Transverse colon (tissue), 4 donors: ENCODE measurements around the gene EPHA4. TPM values are rescaled to one million over a fixed set of nuclear protein-coding genes. Genes with fewer than 3 reads are reported as not detected.

ENCODE experiments used
- DNase-seq: peaks from one replicate; pipeline ENCODE4 v3.0.0-alpha.2; 2019
- H3K27ac ChIP-seq, 4 donors: fragments of 200-600 bp; sonication (generic); 2 replicates each; pipeline ENCODE4 v1.5.1; 2016 to 2018; ENCODE audit warnings: inconsistent platforms in 4 of 4
- H3K27me3 ChIP-seq: fragments of 200-600 bp; sonication (generic); 2 replicates; pipeline ENCODE4 v1.5.1; 2017; ENCODE audit warnings: inconsistent platforms
- H3K36me3 ChIP-seq, 4 donors: fragments of 200-600 bp; sonication (generic); 2 replicates each; pipeline ENCODE4 v1.5.1; 2017 to 2019; ENCODE audit warnings: inconsistent platforms in 4 of 4
- H3K4me1 ChIP-seq, 4 donors: fragments of 200-600 bp; sonication (generic); 2 replicates each; pipeline ENCODE4 v1.5.1; 2017 to 2020; ENCODE audit warnings: inconsistent platforms in 4 of 4
- H3K4me3 ChIP-seq, 4 donors: fragments of 200-600 bp; sonication (generic); 1 replicate in 1 of 4; 2 replicates in 3 of 4; pipeline versions ENCODE4 v1.5.1 to v1.6.1; 2017 to 2019; ENCODE audit warnings: inconsistent platforms in 4 of 4
- H3K9me3 ChIP-seq, 2 donors: fragments of 200-600 bp; sonication (generic); 2 replicates each; pipeline ENCODE4 v1.5.1; 2017 to 2019; ENCODE audit warnings: inconsistent platforms in 2 of 2
- CTCF ChIP-seq, 5 experiments: fragments of 200-600 bp in 3 of 5; fragments of 450-650 bp in 2 of 5; sonication (generic) in 3 of 5; IDR thresholded peaks; 1 replicate in 2 of 5; 2 replicates in 3 of 5; pipeline ENCODE4 v1.5.1; 2016 to 2017; ENCODE audit warnings: antibody characterized with exemption in 5 of 5, inconsistent platforms in 3 of 5, mild to moderate bottlenecking in 2 of 5, moderate library complexity in 1 of 5
- EP300 ChIP-seq: sonication (generic); formaldehyde crosslinking; IDR thresholded peaks from one replicate; pipeline ENCODE4 v1.6.1; 2017; ENCODE audit warnings: antibody characterized with exemption, low read depth
- POLR2A ChIP-seq: fragments of 450-650 bp; IDR thresholded peaks from one replicate; pipeline ENCODE4 v1.6.1; 2016; ENCODE audit warnings: antibody characterized with exemption, mild to moderate bottlenecking, moderate library complexity
- POLR2AphosphoS5 ChIP-seq, 3 donors: sonication (generic); formaldehyde crosslinking; IDR thresholded peaks; one replicate each; pipeline ENCODE4 v1.6.1; 2016; ENCODE audit warnings: antibody characterized with exemption in 3 of 3
- WGBS, 2 donors: methylation state at CpG; one replicate each; pipeline ENCODE4 v1.1.5; 2018; ENCODE audit warnings: low coverage in 1 of 2; 5-methylcytosine and 5-hydroxymethylcytosine counted together
- in situ Hi-C, 4 donors: fragments of 200-750 bp; cut with MboI; loops; one replicate each; pipeline versions ENCODE4 v1.15.0 to v1.15.1; 2017; ENCODE audit warnings: low sequenced_read_pairs in 3 of 4, low pct_ligation_motif_present in 1 of 4, low pct_unique_long_range_greater_than_20kb in 1 of 4
- intact Hi-C: fragments of 100-400 bp; cut with DNase I; formaldehyde crosslinking; loops from one replicate; pipeline ENCODE4 v1.15.1; 2023; ENCODE audit warnings: low total_unique reads
- total RNA-seq, 4 donors: library from RNA; depleted of rRNA; stranded (reverse); fragments of >200 nt; gene quantifications; one replicate each; pipeline ENCODE4 v1.1.0, GENCODE V29; 2016

Gene EPHA4
- total RNA-seq, 4 donors from 2014 or later: 1.5 to 21.0 (median 13.8) TPM

DNA sequence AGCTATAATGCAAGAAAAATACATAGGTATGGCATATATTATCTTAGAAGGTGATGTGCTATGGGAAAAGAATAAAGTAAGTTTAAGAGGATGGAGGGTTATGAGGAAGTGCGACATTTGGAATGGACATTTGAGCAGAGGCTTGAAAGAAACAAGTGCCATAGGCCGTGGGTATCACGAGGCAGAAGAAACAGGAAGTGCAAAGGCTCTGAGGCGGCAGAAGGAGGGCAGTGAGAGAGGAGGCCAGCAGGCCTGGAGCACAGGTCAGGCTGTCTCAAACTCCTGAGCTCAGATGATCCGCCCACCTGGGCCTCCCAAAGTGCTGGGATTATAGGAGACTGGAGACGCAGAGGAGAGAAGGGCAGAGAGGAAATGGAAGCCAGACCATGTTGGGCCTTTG is 40.7 kb upstream of the EPHA4 start:
- Histone ChIP-seq H3K4me3 (no peak overlapping the region), H3K9me3 (no peaks in the 10 kb centered on the region), H3K27ac (no peak overlapping the region), H3K36me3 (no peaks in the 10 kb centered on the region), H3K27me3 (no peaks in the 10 kb centered on the region), H3K4me1 (no peaks in the 10 kb centered on the region)
- TF ChIP-seq POLR2AphosphoS5 (IDR thresholded peaks at IDR 0.05) (no peak), POLR2A (no peak), EP300 (no peak), CTCF (IDR thresholded peaks at IDR 0.05) (no peak)
- DNase-seq: no peak
- in situ Hi-C loops: no loop called here
- WGBS, 2 donors: 84 to 91% methylated on average over 6 of the region's 6 CpGs
- intact Hi-C loops: no loop called here

DNA sequence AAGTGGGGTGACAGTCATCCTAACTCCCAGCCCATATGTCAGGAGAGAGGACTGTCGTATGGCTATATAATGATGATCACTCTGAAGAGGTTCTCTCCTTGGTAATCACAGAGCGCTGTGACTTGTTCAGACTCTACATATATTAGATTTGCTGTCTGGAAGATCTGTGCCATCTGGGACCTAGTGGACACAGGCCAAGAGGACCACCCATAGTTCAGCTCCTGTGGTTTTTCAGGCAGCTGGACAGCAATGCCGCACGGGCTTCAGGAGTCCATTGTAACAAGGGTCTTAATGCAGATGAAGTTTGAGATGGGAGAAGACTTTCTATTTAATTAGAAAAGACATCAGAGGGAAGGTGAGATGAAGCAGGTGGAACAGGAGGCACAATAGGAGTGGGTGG is 40.1 kb upstream of the EPHA4 start:
- 61 to 88% methylated on average over 4 of the region's 4 CpGs for whole genome bisulfite sequencing, 2 donors
- DNase-seq: no peak
- TF ChIP-seq EP300 (no peak), POLR2A (no peak), CTCF (IDR thresholded peaks at IDR 0.05) (no peak), POLR2AphosphoS5 (IDR thresholded peaks at IDR 0.05) (no peak)
- H3K4me1 ChIP-seq: no peaks in the 10 kb centered on the region
- H3K9me3 ChIP-seq: no peaks in the 10 kb centered on the region
- in situ Hi-C loops (no loop called here), intact Hi-C loops (no loop called here)
- H3K27ac ChIP-seq: no peak overlapping the region
- no peaks in the 10 kb centered on the region for H3K27me3 ChIP-seq
- no peak overlapping the region for H3K4me3 ChIP-seq
- H3K36me3 ChIP-seq: no peaks in the 10 kb centered on the region

DNA sequence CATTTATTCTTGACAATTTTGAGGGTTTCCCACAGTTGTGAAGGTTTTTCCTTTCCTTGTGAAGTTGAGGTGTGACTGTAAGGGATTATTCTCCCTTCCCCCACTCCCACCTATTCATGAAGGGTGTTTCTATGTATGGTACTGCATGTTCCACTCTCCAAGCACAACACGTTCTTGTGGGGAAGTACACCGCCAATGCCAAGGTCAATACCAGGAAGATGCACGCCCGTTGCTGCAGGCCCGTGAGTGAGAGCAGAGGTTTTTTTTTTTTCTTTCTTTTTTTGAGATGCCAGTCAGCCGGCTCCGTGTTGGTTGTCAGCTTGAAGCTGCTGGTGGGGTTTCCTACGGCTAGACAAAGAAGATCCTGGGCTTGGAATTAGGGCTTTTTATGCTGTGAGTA is 38.6 kb upstream of the EPHA4 start:
- in situ Hi-C loops: no loop called here
- H3K36me3 ChIP-seq: no peaks in the 10 kb centered on the region
- H3K4me1 ChIP-seq: no peaks in the 10 kb centered on the region
- no peak for TF ChIP-seq EP300
- TF ChIP-seq POLR2AphosphoS5 (IDR thresholded peaks at IDR 0.05): no peak
- no peak for TF ChIP-seq CTCF (IDR thresholded peaks at IDR 0.05)
- TF ChIP-seq POLR2A: no peak
- no peak for DNase-seq
- WGBS, 2 donors: 50 to 71% methylated on average over 2 to 8 of the region's 8 CpGs
- H3K27ac ChIP-seq: no peak overlapping the region
- no peaks in the 10 kb centered on the region for H3K27me3 ChIP-seq
- H3K9me3 ChIP-seq: no peaks in the 10 kb centered on the region
- intact Hi-C loops: no loop called here
- H3K4me3 ChIP-seq: no peak overlapping the region

GRCh38 chr2:221610255-221610654 is 38.2 kb upstream of the EPHA4 start:
- WGBS, 2 donors: 65 to 72% methylated on average over 2 of the region's 2 CpGs
- in situ Hi-C loops (no loop called here), intact Hi-C loops (no loop called here)
- Histone ChIP-seq H3K27me3 (no peaks in the 10 kb centered on the region), H3K27ac (no peak overlapping the region), H3K36me3 (no peaks in the 10 kb centered on the region), H3K4me3 (no peak overlapping the region), H3K4me1 (no peaks in the 10 kb centered on the region), H3K9me3 (no peaks in the 10 kb centered on the region)
- no peak for TF ChIP-seq CTCF (IDR thresholded peaks at IDR 0.05)
- no peak for TF ChIP-seq POLR2A
- DNase-seq: no peak
